ENCODE results near the gene WRAP73.

DNA sequence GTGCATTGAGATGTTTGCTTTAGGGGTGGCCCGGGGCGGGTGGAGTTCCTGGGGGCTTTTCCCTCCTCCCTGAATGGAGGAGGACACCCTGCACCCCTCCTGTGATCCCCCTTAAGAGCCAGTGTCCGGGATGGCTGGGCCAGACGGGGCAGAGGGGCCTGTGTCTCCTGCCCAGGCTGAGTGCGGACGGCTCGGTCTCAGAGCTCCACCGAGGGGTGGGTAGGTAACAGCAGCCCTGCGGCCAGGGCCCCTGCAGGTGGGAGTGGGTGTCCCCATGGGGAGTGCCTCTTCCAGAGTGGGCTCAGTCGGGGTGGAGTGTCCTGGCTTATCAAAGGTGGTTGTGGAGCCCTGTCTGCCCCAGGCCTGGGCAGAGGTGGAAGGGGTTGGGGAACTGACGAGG, 25.5 kb upstream of the WRAP73 start:
- TF ChIP-seq, protein P1, sequence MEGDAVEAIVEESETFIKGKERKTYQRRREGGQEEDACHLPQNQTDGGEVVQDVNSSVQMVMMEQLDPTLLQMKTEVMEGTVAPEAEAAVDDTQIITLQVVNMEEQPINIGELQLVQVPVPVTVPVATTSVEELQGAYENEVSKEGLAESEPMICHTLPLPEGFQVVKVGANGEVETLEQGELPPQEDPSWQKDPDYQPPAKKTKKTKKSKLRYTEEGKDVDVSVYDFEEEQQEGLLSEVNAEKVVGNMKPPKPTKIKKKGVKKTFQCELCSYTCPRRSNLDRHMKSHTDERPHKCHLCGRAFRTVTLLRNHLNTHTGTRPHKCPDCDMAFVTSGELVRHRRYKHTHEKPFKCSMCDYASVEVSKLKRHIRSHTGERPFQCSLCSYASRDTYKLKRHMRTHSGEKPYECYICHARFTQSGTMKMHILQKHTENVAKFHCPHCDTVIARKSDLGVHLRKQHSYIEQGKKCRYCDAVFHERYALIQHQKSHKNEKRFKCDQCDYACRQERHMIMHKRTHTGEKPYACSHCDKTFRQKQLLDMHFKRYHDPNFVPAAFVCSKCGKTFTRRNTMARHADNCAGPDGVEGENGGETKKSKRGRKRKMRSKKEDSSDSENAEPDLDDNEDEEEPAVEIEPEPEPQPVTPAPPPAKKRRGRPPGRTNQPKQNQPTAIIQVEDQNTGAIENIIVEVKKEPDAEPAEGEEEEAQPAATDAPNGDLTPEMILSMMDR (IDR thresholded peaks at IDR 0.05) = no peak
- TF ChIP-seq POLR2A (IDR thresholded peaks at IDR 0.05) = no peak
